ENCODE results near the gene CCDC186. TPM values are rescaled to one million over a fixed set of nuclear protein-coding genes. Genes with fewer than 3 reads are reported as not detected.

CCDC186 gene
- total RNA-seq, 1 experiment from 2014 or later, result 32.7 TPM

GRCh38 chr10:114173921-114174694, at the start of gene CCDC186 (continued):
- TF ChIP-seq CBFB (CRISPR knock-in tag; IDR thresholded peaks at IDR 0.05; ENCODE audit: low read depth) (no peak), IRF1 (CRISPR knock-in tag; IDR thresholded peaks at IDR 0.05) (no peak), ZNF121 (CRISPR knock-in tag; IDR thresholded peaks at IDR 0.05) (no peak), E2F5 (CRISPR knock-in tag; IDR thresholded peaks at IDR 0.05) (0 out of 2 replicates have a peak, but pooled peaks have one; percentile 26), FOXP1 (CRISPR knock-in tag; IDR thresholded peaks at IDR 0.05; ENCODE audit: borderline replicate concordance) (peak; percentile 72; the same call in 1 of the 2 replicates), SMAD3 (CRISPR knock-in tag; IDR thresholded peaks at IDR 0.05; ENCODE audit: borderline replicate concordance) (no peak), FOXK1 (CRISPR knock-in tag; IDR thresholded peaks at IDR 0.05) (peak; percentile 94), NR1H2 (CRISPR knock-in tag; IDR thresholded peaks at IDR 0.05) (no peak), RELA (CRISPR knock-in tag; IDR thresholded peaks at IDR 0.05; ENCODE audit: borderline replicate concordance) (peak; percentile 76; the same call in 1 of the 2 replicates), MAX (CRISPR knock-in tag; IDR thresholded peaks at IDR 0.05) (peak; percentile 48; the same call in 1 of the 2 replicates), ARID4B (CRISPR knock-in tag; IDR thresholded peaks at IDR 0.05; ENCODE audit: borderline replicate concordance) (peak; percentile 81; the same call in 1 of the 2 replicates), NFYB (CRISPR knock-in tag; conservative IDR thresholded peaks at IDR 0.05; ENCODE audit: low read depth) (peak; percentile 87), SP1 (CRISPR knock-in tag; conservative IDR thresholded peaks at IDR 0.05) (peak; percentile 84)
- TF ChIP-seq, protein P1, sequence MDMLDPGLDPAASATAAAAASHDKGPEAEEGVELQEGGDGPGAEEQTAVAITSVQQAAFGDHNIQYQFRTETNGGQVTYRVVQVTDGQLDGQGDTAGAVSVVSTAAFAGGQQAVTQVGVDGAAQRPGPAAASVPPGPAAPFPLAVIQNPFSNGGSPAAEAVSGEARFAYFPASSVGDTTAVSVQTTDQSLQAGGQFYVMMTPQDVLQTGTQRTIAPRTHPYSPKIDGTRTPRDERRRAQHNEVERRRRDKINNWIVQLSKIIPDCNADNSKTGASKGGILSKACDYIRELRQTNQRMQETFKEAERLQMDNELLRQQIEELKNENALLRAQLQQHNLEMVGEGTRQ (CRISPR knock-in tag; IDR thresholded peaks at IDR 0.05), result 0 out of 2 replicates have a peak, but pooled peaks have one; percentile 18
- TF ChIP-seq, protein P2, sequence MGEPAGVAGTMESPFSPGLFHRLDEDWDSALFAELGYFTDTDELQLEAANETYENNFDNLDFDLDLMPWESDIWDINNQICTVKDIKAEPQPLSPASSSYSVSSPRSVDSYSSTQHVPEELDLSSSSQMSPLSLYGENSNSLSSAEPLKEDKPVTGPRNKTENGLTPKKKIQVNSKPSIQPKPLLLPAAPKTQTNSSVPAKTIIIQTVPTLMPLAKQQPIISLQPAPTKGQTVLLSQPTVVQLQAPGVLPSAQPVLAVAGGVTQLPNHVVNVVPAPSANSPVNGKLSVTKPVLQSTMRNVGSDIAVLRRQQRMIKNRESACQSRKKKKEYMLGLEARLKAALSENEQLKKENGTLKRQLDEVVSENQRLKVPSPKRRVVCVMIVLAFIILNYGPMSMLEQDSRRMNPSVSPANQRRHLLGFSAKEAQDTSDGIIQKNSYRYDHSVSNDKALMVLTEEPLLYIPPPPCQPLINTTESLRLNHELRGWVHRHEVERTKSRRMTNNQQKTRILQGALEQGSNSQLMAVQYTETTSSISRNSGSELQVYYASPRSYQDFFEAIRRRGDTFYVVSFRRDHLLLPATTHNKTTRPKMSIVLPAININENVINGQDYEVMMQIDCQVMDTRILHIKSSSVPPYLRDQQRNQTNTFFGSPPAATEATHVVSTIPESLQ (CRISPR knock-in tag; IDR thresholded peaks at IDR 0.05), result no peak
- TF ChIP-seq, protein P3, sequence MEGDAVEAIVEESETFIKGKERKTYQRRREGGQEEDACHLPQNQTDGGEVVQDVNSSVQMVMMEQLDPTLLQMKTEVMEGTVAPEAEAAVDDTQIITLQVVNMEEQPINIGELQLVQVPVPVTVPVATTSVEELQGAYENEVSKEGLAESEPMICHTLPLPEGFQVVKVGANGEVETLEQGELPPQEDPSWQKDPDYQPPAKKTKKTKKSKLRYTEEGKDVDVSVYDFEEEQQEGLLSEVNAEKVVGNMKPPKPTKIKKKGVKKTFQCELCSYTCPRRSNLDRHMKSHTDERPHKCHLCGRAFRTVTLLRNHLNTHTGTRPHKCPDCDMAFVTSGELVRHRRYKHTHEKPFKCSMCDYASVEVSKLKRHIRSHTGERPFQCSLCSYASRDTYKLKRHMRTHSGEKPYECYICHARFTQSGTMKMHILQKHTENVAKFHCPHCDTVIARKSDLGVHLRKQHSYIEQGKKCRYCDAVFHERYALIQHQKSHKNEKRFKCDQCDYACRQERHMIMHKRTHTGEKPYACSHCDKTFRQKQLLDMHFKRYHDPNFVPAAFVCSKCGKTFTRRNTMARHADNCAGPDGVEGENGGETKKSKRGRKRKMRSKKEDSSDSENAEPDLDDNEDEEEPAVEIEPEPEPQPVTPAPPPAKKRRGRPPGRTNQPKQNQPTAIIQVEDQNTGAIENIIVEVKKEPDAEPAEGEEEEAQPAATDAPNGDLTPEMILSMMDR (IDR thresholded peaks at IDR 0.05), result no peak
- TF ChIP-seq, protein P4, sequence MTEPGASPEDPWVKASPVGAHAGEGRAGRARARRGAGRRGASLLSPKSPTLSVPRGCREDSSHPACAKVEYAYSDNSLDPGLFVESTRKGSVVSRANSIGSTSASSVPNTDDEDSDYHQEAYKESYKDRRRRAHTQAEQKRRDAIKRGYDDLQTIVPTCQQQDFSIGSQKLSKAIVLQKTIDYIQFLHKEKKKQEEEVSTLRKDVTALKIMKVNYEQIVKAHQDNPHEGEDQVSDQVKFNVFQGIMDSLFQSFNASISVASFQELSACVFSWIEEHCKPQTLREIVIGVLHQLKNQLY (CRISPR knock-in tag; IDR thresholded peaks at IDR 0.05), result no peak
- TF ChIP-seq, protein P5, sequence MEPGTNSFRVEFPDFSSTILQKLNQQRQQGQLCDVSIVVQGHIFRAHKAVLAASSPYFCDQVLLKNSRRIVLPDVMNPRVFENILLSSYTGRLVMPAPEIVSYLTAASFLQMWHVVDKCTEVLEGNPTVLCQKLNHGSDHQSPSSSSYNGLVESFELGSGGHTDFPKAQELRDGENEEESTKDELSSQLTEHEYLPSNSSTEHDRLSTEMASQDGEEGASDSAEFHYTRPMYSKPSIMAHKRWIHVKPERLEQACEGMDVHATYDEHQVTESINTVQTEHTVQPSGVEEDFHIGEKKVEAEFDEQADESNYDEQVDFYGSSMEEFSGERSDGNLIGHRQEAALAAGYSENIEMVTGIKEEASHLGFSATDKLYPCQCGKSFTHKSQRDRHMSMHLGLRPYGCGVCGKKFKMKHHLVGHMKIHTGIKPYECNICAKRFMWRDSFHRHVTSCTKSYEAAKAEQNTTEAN (CRISPR knock-in tag; IDR thresholded peaks at IDR 0.05), result 0 out of 2 replicates have a peak, but pooled peaks have one; percentile 61
